ENCODE results near the gene CDC37. TPM values are rescaled to one million over a fixed set of nuclear protein-coding genes. Genes with fewer than 3 reads are reported as not detected.

The CDC37 gene
- total RNA-seq, 2 experiments from 2014 or later = 269 to 332 TPM

DNA sequence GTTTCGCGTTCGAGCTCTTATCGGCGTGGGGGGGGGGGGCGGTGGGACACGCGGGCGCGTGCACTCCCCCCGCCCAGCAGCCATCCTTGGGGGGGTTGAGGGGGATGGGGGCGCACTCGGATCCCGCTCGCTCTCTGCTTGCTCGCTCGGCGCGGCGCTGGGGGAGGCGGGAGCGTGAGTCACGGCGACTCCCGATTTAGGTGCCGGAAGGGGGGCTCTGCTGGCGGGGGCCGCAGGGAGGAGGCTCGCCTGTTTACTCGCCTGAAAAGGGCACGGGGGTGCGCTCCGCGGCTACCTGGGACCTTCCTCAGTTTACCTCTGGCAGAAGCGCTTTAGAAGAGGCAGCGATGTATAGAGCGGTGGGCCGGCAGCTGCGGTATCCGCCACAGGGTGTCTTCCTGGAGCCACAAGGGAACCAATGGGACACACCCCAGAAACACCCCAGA lies 15.9 kb upstream of the CDC37 start:
- peak overlapping the region; percentile 72 for H3K4me2 ChIP-seq (ENCODE audit: low read length)
- TF ChIP-seq, protein P1, sequence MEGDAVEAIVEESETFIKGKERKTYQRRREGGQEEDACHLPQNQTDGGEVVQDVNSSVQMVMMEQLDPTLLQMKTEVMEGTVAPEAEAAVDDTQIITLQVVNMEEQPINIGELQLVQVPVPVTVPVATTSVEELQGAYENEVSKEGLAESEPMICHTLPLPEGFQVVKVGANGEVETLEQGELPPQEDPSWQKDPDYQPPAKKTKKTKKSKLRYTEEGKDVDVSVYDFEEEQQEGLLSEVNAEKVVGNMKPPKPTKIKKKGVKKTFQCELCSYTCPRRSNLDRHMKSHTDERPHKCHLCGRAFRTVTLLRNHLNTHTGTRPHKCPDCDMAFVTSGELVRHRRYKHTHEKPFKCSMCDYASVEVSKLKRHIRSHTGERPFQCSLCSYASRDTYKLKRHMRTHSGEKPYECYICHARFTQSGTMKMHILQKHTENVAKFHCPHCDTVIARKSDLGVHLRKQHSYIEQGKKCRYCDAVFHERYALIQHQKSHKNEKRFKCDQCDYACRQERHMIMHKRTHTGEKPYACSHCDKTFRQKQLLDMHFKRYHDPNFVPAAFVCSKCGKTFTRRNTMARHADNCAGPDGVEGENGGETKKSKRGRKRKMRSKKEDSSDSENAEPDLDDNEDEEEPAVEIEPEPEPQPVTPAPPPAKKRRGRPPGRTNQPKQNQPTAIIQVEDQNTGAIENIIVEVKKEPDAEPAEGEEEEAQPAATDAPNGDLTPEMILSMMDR (conservative IDR thresholded peaks at IDR 0.05; ENCODE audit: low read length) = peak; percentile 27
- no peak for TF ChIP-seq EZH2phosphoT487 (IDR thresholded peaks at IDR 0.05; ENCODE audit: borderline replicate concordance, low read depth, low read length)
- CTCF ChIA-PET (ENCODE audit: unreplicated experiment) = interaction anchor here (0.6 kb wide), 1 partner anchor 39 kb away, joined by 4 read pairs; the partner anchor contains the start of gene TYK2
- intact Hi-C loops (cut with micrococcal nuclease; ENCODE audit: unreplicated experiment) = loop anchor here (5.0 kb wide), 1 partner anchor 553 kb away; no protein-coding TSS in a partner anchor
- H4K20me1 ChIP-seq (ENCODE audit: insufficient read depth, low read length) = peaks cover 13% of the 10 kb centered on the region
- H3K36me3 ChIP-seq (ENCODE audit: insufficient read depth, low read length) = peaks cover 15% of the 10 kb centered on the region
- H3K79me2 ChIP-seq (ENCODE audit: insufficient read depth, low read depth, low read length) = peaks cover 78% of the 10 kb centered on the region
- peak overlapping the region; percentile 100 for H3K27ac ChIP-seq (ENCODE audit: low read depth, low read length, poor library complexity, severe bottlenecking)
- H3K4me1 ChIP-seq (ENCODE audit: insufficient read depth, low read length, poor library complexity, severe bottlenecking) = peaks cover 59% of the 10 kb centered on the region
- no peak for DNase-seq (ENCODE audit: low spot score)
- H2AFZ ChIP-seq (ENCODE audit: low read length) = no peak overlapping the region
- no TSS peak for BruUV-seq (replicated peaks)
- H3K9me2 ChIP-seq (ENCODE audit: insufficient read depth, low read length) = no peaks in the 10 kb centered on the region
- H3K9me3 ChIP-seq (ENCODE audit: low read length) = peaks cover 4% of the 10 kb centered on the region; the same call in 1 of the 2 replicates
- POLR2A ChIA-PET = interaction anchor here (0.6 to 4.2 kb wide), 3 partner anchors 8 to 179 kb away, joined by 3 to 60 read pairs (median 4); no protein-coding TSS in a partner anchor
- H3K4me3 ChIP-seq (ENCODE audit: low read depth, low read length, poor library complexity, severe bottlenecking) = peak overlapping the region; percentile 76

GRCh38 chr19:10418485-10419199 lies 15.3 kb upstream of the CDC37 start:
- H4K20me1 ChIP-seq (ENCODE audit: insufficient read depth, low read length) = peaks cover 10% of the 10 kb centered on the region
- no peaks in the 10 kb centered on the region for H3K9me2 ChIP-seq (ENCODE audit: insufficient read depth, low read length)
- TF ChIP-seq, protein P1 (conservative IDR thresholded peaks at IDR 0.05; ENCODE audit: low read length) = peak; percentile 67
- TF ChIP-seq EZH2phosphoT487 (IDR thresholded peaks at IDR 0.05; ENCODE audit: borderline replicate concordance, low read depth, low read length) = no peak
- peaks cover 5% of the 10 kb centered on the region; the same call in 1 of the 2 replicates for H3K9me3 ChIP-seq (ENCODE audit: low read length)
- H2AFZ ChIP-seq (ENCODE audit: low read length) = no peak overlapping the region
- CTCF ChIA-PET (ENCODE audit: unreplicated experiment) = interaction anchor here (0.6 to 2.0 kb wide), 2 partner anchors 13 to 38 kb away, joined by 4 to 27 read pairs; partner anchors contain the start of gene TYK2
- peak overlapping the region; percentile 72 for H3K4me2 ChIP-seq (ENCODE audit: low read length)
- peaks cover 18% of the 10 kb centered on the region for H3K36me3 ChIP-seq (ENCODE audit: insufficient read depth, low read length)
- peak overlapping the region; percentile 100 for H3K27ac ChIP-seq (ENCODE audit: low read depth, low read length, poor library complexity, severe bottlenecking)
- POLR2A ChIA-PET = interaction anchor here (0.6 to 4.2 kb wide), 5 partner anchors 9 to 179 kb away, joined by 3 to 60 read pairs (median 5); partner anchors contain the start of gene CDC37
- H3K4me1 ChIP-seq (ENCODE audit: insufficient read depth, low read length, poor library complexity, severe bottlenecking) = peaks cover 59% of the 10 kb centered on the region
- peak; percentile 75 for DNase-seq (ENCODE audit: low spot score)
- H3K79me2 ChIP-seq (ENCODE audit: insufficient read depth, low read depth, low read length) = peaks cover 73% of the 10 kb centered on the region
- intact Hi-C loops (cut with micrococcal nuclease; ENCODE audit: unreplicated experiment) = loop anchor here (5.0 kb wide), 1 partner anchor 554 kb away; no protein-coding TSS in a partner anchor
- BruUV-seq (replicated peaks) = no TSS peak
- H3K4me3 ChIP-seq (ENCODE audit: low read depth, low read length, poor library complexity, severe bottlenecking) = peak overlapping the region; percentile 76
